ENCODE results near the gene G0S2. TPM values are rescaled to one million over a fixed set of nuclear protein-coding genes. Genes with fewer than 3 reads are reported as not detected.

G0S2 gene
- 2.3 TPM for total RNA-seq

- peak; percentile 51 for ATAC-seq
These were observed at the start of gene G0S2 for GRCh38 chr1:209674957-209675564. Gene G0S2, plus strand, starts transcription at chr1:209675412. Its CDS starts 273 bp downstream, at chr1:209675685.

GRCh38 chr1:209625791-209626285 is 49.4 kb upstream of the G0S2 start:
- no peak for ATAC-seq

GRCh38 chr1:209626346-209627026 is 48.7 kb upstream of the G0S2 start:
- no peak for ATAC-seq

GRCh38 chr1:209627027-209627731 is 48.0 kb upstream of the G0S2 start:
- ATAC-seq = no peak

GRCh38 chr1:209627732-209628196 is 47.4 kb upstream of the G0S2 start:
- ATAC-seq = peak; percentile 54

- peak; percentile 91 for ATAC-seq
These were observed 46.5 kb upstream of the G0S2 start for GRCh38 chr1:209628618-209629299.

GRCh38 chr1:209629621-209630382 is 45.4 kb upstream of the G0S2 start:
- ATAC-seq = no peak

- no peak for ATAC-seq
These were observed 44.6 kb upstream of the G0S2 start for GRCh38 chr1:209630383-209631225.

- ATAC-seq = no peak
These were observed 41.7 kb upstream of the G0S2 start for GRCh38 chr1:209633335-209633997.

- ATAC-seq = no peak
These were observed 41.0 kb upstream of the G0S2 start for GRCh38 chr1:209634005-209634737.

GRCh38 chr1:209635850-209636249 is 39.4 kb upstream of the G0S2 start:
- no peak for ATAC-seq

- ATAC-seq = no peak
These were observed 33.4 kb upstream of the G0S2 start for GRCh38 chr1:209641832-209642172.

GRCh38 chr1:209642816-209643215 is 32.4 kb upstream of the G0S2 start:
- ATAC-seq = peak; percentile 81

- peak; percentile 63 for ATAC-seq
These were observed 31.8 kb upstream of the G0S2 start for GRCh38 chr1:209643285-209644020.

- no peak for ATAC-seq
These were observed 29.4 kb upstream of the G0S2 start for GRCh38 chr1:209645574-209646452.

- no peak for ATAC-seq
These were observed 28.7 kb upstream of the G0S2 start for GRCh38 chr1:209646558-209646957.

GRCh38 chr1:209647156-209647555 is 28.1 kb upstream of the G0S2 start:
- no peak for ATAC-seq

GRCh38 chr1:209648346-209648745 is 26.9 kb upstream of the G0S2 start:
- ATAC-seq = no peak

Measured in esophagus mucosa (tissue), 1 donor.